ENCODE results near the gene ALDH1L1.

Gene ALDH1L1

DNA sequence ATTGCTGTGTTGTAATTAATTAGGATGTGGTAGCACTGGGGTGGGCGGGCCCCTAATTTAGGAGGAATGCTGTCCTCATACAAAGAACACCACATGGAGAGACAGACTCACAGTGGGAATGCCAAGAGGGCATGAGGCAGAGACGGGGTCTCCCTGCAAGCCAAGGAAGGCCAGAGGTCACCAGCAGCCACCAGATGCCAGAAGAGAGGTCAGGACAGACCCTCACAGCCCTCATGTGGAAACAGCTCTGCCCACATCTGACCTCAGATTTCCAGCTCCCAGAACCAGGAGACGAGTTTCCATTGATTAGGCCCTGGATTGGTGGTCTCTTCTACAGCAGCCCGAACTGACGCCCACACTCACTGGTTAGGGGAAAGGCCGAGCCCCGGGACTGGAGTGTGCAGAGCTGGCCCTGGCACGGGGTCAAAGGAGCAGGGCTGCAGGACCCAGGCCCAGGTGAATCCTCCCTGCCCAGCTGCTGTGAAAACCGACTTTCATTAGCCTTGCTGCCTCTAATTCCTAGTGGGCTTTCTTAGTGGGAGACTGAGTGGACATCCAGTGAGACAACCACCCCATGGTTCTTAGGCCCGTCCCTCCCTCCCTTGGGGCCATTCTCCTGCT, 53.5 kb downstream of the ALDH1L1 start:
- H3K4me3 ChIP-seq (ENCODE audit: low read depth, low read length): no peak overlapping the region
- no peak for DNase-seq (ENCODE audit: low read depth)
- TF ChIP-seq, protein P1, sequence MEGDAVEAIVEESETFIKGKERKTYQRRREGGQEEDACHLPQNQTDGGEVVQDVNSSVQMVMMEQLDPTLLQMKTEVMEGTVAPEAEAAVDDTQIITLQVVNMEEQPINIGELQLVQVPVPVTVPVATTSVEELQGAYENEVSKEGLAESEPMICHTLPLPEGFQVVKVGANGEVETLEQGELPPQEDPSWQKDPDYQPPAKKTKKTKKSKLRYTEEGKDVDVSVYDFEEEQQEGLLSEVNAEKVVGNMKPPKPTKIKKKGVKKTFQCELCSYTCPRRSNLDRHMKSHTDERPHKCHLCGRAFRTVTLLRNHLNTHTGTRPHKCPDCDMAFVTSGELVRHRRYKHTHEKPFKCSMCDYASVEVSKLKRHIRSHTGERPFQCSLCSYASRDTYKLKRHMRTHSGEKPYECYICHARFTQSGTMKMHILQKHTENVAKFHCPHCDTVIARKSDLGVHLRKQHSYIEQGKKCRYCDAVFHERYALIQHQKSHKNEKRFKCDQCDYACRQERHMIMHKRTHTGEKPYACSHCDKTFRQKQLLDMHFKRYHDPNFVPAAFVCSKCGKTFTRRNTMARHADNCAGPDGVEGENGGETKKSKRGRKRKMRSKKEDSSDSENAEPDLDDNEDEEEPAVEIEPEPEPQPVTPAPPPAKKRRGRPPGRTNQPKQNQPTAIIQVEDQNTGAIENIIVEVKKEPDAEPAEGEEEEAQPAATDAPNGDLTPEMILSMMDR (IDR thresholded peaks at IDR 0.05; ENCODE audit: control insufficient read depth, extremely low read depth, insufficient read depth): no peak

GRCh38 chr3:126126286-126126685, 54.1 kb downstream of the ALDH1L1 start:
- DNase-seq (ENCODE audit: low read depth): no peak
- H3K4me3 ChIP-seq (ENCODE audit: low read depth, low read length): no peak overlapping the region
- TF ChIP-seq, protein P1 (IDR thresholded peaks at IDR 0.05; ENCODE audit: control insufficient read depth, extremely low read depth, insufficient read depth): no peak

DNA sequence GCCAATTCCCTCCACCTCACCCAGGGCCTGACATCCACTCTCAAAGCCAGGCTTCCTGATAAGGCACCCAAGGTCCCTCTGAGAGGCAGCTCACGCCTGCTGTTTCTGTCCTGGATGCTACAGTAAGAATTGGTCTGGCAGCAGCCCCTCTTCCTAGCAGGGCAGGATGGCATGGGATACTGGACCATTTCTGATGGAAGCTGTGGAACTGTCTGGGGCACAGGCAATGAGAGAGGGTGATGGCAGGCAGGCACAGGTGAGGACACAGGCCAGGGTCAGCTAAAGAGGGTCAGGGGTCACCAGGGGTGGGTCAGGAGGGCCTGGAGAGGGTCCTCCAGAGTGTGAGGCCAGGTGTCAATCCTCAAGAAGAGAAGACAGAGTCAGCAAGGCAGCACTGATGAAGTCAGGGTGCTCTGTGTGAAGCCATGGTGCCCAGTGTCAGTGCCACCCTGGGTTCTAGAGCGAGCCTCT, 54.6 kb downstream of the ALDH1L1 start:
- no peak overlapping the region for H3K4me3 ChIP-seq (ENCODE audit: low read depth, low read length)
- DNase-seq (ENCODE audit: low read depth): no peak
- TF ChIP-seq, protein P1 (IDR thresholded peaks at IDR 0.05; ENCODE audit: control insufficient read depth, extremely low read depth, insufficient read depth): no peak

DNA sequence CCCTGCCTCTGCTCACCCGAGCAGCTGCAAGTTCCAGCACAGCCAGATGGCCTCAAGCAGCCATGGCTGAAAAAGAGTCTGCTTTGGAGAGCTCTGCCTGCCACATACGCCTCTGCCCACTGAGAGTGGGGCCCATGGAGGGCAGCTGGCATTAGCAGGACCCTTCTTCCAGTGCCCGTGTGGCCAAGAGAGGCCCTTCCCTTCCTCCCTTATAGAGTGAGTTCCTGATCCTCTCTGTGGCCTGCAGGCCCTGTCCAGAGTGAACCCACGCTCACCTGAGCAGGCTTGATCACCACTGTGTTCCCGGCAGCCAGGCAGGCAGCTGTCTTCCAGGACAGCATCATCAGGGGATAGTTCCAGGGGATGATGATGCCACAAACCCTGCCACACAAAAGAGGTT, 55.0 kb downstream of the ALDH1L1 start:
- TF ChIP-seq, protein P1 (IDR thresholded peaks at IDR 0.05; ENCODE audit: control insufficient read depth, extremely low read depth, insufficient read depth): no peak
- no peak overlapping the region for H3K4me3 ChIP-seq (ENCODE audit: low read depth, low read length)
- DNase-seq (ENCODE audit: low read depth): no peak

GRCh38 chr3:126124896-126125295, 55.5 kb downstream of the ALDH1L1 start:
- DNase-seq (ENCODE audit: low read depth): no peak
- TF ChIP-seq, protein P1 (IDR thresholded peaks at IDR 0.05; ENCODE audit: control insufficient read depth, extremely low read depth, insufficient read depth): no peak
- no peak overlapping the region for H3K4me3 ChIP-seq (ENCODE audit: low read depth, low read length)

DNA sequence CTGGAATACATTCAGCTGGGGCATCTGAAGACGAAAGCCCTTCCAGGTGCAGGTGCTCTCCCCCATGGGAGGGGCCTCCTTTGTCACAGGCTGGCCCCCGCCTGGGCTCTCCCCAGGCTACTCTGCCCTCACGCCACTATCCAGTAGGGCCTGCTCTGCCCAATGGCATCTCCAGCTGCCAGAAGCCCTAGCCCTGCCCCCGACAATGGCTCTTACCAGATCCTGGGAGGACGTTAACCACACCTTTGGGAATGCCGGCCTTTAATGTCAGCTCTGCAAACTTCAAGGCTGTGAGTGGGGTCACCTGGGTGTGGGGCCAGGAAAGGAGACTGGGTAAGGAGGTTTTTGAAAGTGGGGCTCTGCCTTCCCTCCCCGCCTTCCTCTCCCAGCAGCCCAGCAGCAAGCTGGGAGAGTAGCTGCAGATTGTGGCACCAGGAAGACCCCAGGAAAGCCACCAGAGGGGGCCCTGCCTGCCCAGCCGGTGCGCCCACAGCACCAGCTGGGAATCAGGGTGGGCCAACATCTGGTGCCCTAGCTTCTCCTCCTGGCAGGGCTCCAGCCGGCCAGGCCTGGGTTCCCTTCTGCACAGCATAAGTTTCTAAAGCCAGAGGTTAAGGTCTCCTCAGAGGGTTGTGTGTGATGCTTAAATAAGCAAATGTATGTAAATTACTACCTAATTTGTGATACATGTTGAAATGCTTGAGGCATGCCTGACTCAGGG, 56.1 kb downstream of the ALDH1L1 start:
- no peak overlapping the region for H3K4me3 ChIP-seq (ENCODE audit: low read depth, low read length)
- TF ChIP-seq, protein P1 (IDR thresholded peaks at IDR 0.05; ENCODE audit: control insufficient read depth, extremely low read depth, insufficient read depth): no peak
- no peak for DNase-seq (ENCODE audit: low read depth)

All from LNCaP clone FGC (cell line).